PFSK-1 (cell line): ENCODE measurements around the gene CDC42EP3.

Experiments
- FOXP2 ChIP-seq: optimal IDR thresholded peaks from 2 replicates; pipeline ENCODE3; 2011; ENCODE audit warnings: borderline replicate concordance, control low read depth, inconsistent platforms; ENCODE audit not compliant: insufficient read depth; ENCODE audit errors: extremely low read length, extremely low read depth
- POLR2AphosphoS5 ChIP-seq: IDR thresholded peaks from 2 replicates; pipeline ENCODE4 v1.6.1; 2012; ENCODE audit warnings: low read depth, mild to moderate bottlenecking, control low read depth, low read length, moderate library complexity
- REST ChIP-seq, 2 experiments: IDR thresholded peaks; 2 replicates each; pipeline versions ENCODE4 v1.6.1 to v1.8.0; 2011 to 2012; ENCODE audit warnings: low read depth in 2 of 2, low read length in 2 of 2, control low read depth in 1 of 2, inconsistent platforms in 1 of 2, mild to moderate bottlenecking in 1 of 2, moderate library complexity in 1 of 2; ENCODE audit not compliant: insufficient read depth in 1 of 2
- SIN3A ChIP-seq: IDR thresholded peaks from 2 replicates; pipeline ENCODE4 v1.6.1; 2012; ENCODE audit warnings: mild to moderate bottlenecking, low read length, moderate library complexity, borderline replicate concordance; ENCODE audit not compliant: insufficient read depth
- TAF1 ChIP-seq: IDR thresholded peaks from 2 replicates; pipeline ENCODE4 v1.6.1; 2012; ENCODE audit warnings: low read length, control low read depth, borderline replicate concordance; ENCODE audit not compliant: insufficient read depth

- no peak for TF ChIP-seq REST (IDR thresholded peaks at IDR 0.05; ENCODE audit: insufficient read depth in 1 of 2, low read depth in 2 of 2, low read length in 2 of 2)
- TF ChIP-seq SIN3A = no peak
- no peak for TF ChIP-seq POLR2AphosphoS5
- TF ChIP-seq TAF1 = no peak
- no peak for TF ChIP-seq FOXP2
Measured at GRCh38 chr2:37656512-37657423, 14.7 kb downstream of the CDC42EP3 start.
